ENCODE measurements around the gene CCDC170.

CCDC170 gene

DNA sequence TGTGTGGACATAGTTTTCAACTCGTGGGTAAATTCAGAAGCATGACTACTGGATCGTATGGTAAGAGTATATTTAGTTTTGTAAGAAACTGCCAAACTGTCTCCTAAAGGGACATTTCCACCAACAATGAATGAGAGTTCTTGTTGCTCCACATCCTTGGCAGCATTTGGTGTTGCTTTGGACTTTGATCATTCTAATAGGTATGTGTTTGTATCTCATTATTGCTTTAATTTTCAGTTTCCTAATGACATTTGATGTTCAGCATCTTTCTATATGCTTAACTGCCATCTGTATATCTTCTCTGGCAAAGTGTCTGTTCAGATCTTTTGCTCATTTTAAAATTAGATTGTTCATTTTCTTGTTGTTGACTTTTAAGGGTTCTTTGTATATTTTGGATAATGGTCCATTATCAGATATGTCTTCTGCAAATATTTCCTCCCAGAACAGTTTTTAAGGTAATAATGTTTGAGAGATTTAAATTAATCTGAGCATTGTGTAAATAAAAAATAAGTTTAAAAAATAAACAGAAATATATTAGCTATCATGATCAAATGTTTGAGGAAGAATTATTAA is 138.7 kb downstream of the CCDC170 start:
- DNase-seq, result no peak
- no peaks in the 10 kb centered on the region for H3K79me2 ChIP-seq (ENCODE audit: control insufficient read depth, insufficient read depth, low read length, poor library complexity)
- no peak overlapping the region for H3K4ac ChIP-seq (ENCODE audit: low read depth, low read length)
- no peak overlapping the region for H3K4me2 ChIP-seq (ENCODE audit: low read length)
- H4K8ac ChIP-seq (ENCODE audit: low read depth, low read length), result no peak overlapping the region
- no peak overlapping the region for H3K14ac ChIP-seq (ENCODE audit: low read length)
- no peak overlapping the region for H3K18ac ChIP-seq (ENCODE audit: low read length)
- H3K79me1 ChIP-seq (ENCODE audit: low read length), result no peaks in the 10 kb centered on the region
- no peak overlapping the region for H3K23ac ChIP-seq (ENCODE audit: low read length)
- no peak overlapping the region for H2AFZ ChIP-seq (ENCODE audit: insufficient read depth, low read length, poor library complexity)
- H3K9me3 ChIP-seq (ENCODE audit: insufficient read depth, low read depth, low read length), result no peaks in the 10 kb centered on the region
- no peak overlapping the region for H2BK12ac ChIP-seq (ENCODE audit: low read length)
- H3K27me3 ChIP-seq (ENCODE audit: insufficient read depth, low read length), result no peaks in the 10 kb centered on the region
- H3K9ac ChIP-seq (ENCODE audit: low read length), result no peak overlapping the region
- no peak overlapping the region for H2BK120ac ChIP-seq (ENCODE audit: insufficient read depth, low read length, poor library complexity)
- no peak overlapping the region for H4K91ac ChIP-seq (ENCODE audit: low read depth, low read length)
- no peak overlapping the region for H3K27ac ChIP-seq (ENCODE audit: low read depth, low read length)
- H2AK5ac ChIP-seq (ENCODE audit: low read length), result no peak overlapping the region
- no peak overlapping the region for H2BK5ac ChIP-seq (ENCODE audit: low read depth, low read length, poor library complexity)
- no CpG with 5 or more reads among the region's 2 CpGs for WGBS (ENCODE audit: extremely low coverage, insufficient coverage, insufficient read length)
- H3K36me3 ChIP-seq (ENCODE audit: control insufficient read depth in 1 of 2, insufficient read depth in 2 of 2, low read length in 2 of 2), result no peaks in the 10 kb centered on the region
- no peak overlapping the region for H3K4me3 ChIP-seq (ENCODE audit: low read depth, low read length)
- H4K12ac ChIP-seq (ENCODE audit: low read depth, low read length), result no peak overlapping the region
- H3K4me1 ChIP-seq (ENCODE audit: control insufficient read depth in 1 of 2, insufficient read depth in 2 of 2, low read length in 2 of 2), result no peaks in the 10 kb centered on the region

GRCh38 chr6:151633526-151634335 is 139.9 kb downstream of the CCDC170 start:
- Histone ChIP-seq H3K4me3 (ENCODE audit: low read depth, low read length) (no peak overlapping the region), H3K27me3 (ENCODE audit: insufficient read depth, low read length) (no peaks in the 10 kb centered on the region), H3K79me1 (ENCODE audit: low read length) (no peaks in the 10 kb centered on the region), H3K4ac (ENCODE audit: low read depth, low read length) (no peak overlapping the region), H2BK5ac (ENCODE audit: low read depth, low read length, poor library complexity) (no peak overlapping the region), H3K79me2 (ENCODE audit: control insufficient read depth, insufficient read depth, low read length, poor library complexity) (no peaks in the 10 kb centered on the region), H2BK12ac (ENCODE audit: low read length) (no peak overlapping the region), H3K14ac (ENCODE audit: low read length) (no peak overlapping the region), H4K91ac (ENCODE audit: low read depth, low read length) (no peak overlapping the region), H3K36me3 (ENCODE audit: control insufficient read depth in 1 of 2, insufficient read depth in 2 of 2, low read length in 2 of 2) (no peaks in the 10 kb centered on the region), H3K4me2 (ENCODE audit: low read length) (no peak overlapping the region), H2AK5ac (ENCODE audit: low read length) (no peak overlapping the region), H3K18ac (ENCODE audit: low read length) (no peak overlapping the region), H2AFZ (ENCODE audit: insufficient read depth, low read length, poor library complexity) (no peak overlapping the region), H3K27ac (ENCODE audit: low read depth, low read length) (no peak overlapping the region), H4K8ac (ENCODE audit: low read depth, low read length) (no peak overlapping the region), H4K12ac (ENCODE audit: low read depth, low read length) (no peak overlapping the region), H2BK120ac (ENCODE audit: insufficient read depth, low read length, poor library complexity) (no peak overlapping the region), H3K4me1 (ENCODE audit: control insufficient read depth in 1 of 2, insufficient read depth in 2 of 2, low read length in 2 of 2) (no peaks in the 10 kb centered on the region), H3K9me3 (ENCODE audit: insufficient read depth, low read depth, low read length) (no peaks in the 10 kb centered on the region), H3K23ac (ENCODE audit: low read length) (no peak overlapping the region), H3K9ac (ENCODE audit: low read length) (no peak overlapping the region)
- no peak for DNase-seq
- no CpG with 5 or more reads among the region's 5 CpGs for WGBS (ENCODE audit: extremely low coverage, insufficient coverage, insufficient read length)

- Histone ChIP-seq H3K79me1 (ENCODE audit: low read length) (no peaks in the 10 kb centered on the region), H2AK5ac (ENCODE audit: low read length) (no peak overlapping the region), H3K4ac (ENCODE audit: low read depth, low read length) (no peak overlapping the region), H3K4me1 (ENCODE audit: control insufficient read depth in 1 of 2, insufficient read depth in 2 of 2, low read length in 2 of 2) (no peaks in the 10 kb centered on the region), H3K4me3 (ENCODE audit: low read depth, low read length) (no peak overlapping the region), H3K79me2 (ENCODE audit: control insufficient read depth, insufficient read depth, low read length, poor library complexity) (no peaks in the 10 kb centered on the region), H3K27me3 (ENCODE audit: insufficient read depth, low read length) (no peaks in the 10 kb centered on the region), H3K9ac (ENCODE audit: low read length) (no peak overlapping the region), H4K12ac (ENCODE audit: low read depth, low read length) (no peak overlapping the region), H2BK12ac (ENCODE audit: low read length) (no peak overlapping the region), H2AFZ (ENCODE audit: insufficient read depth, low read length, poor library complexity) (no peak overlapping the region), H3K14ac (ENCODE audit: low read length) (no peak overlapping the region), H3K18ac (ENCODE audit: low read length) (no peak overlapping the region), H3K36me3 (ENCODE audit: control insufficient read depth in 1 of 2, insufficient read depth in 2 of 2, low read length in 2 of 2) (no peaks in the 10 kb centered on the region), H2BK120ac (ENCODE audit: insufficient read depth, low read length, poor library complexity) (no peak overlapping the region), H3K4me2 (ENCODE audit: low read length) (no peak overlapping the region), H4K91ac (ENCODE audit: low read depth, low read length) (no peak overlapping the region), H3K9me3 (ENCODE audit: insufficient read depth, low read depth, low read length) (no peaks in the 10 kb centered on the region), H2BK5ac (ENCODE audit: low read depth, low read length, poor library complexity) (no peak overlapping the region), H3K23ac (ENCODE audit: low read length) (no peak overlapping the region), H3K27ac (ENCODE audit: low read depth, low read length) (no peak overlapping the region), H4K8ac (ENCODE audit: low read depth, low read length) (no peak overlapping the region)
- DNase-seq, result no peak
- no CpG with 5 or more reads among the region's 3 CpGs for WGBS (ENCODE audit: extremely low coverage, insufficient coverage, insufficient read length)
Observed at GRCh38 chr6:151634336-151634720, 140.5 kb downstream of the CCDC170 start.

DNA sequence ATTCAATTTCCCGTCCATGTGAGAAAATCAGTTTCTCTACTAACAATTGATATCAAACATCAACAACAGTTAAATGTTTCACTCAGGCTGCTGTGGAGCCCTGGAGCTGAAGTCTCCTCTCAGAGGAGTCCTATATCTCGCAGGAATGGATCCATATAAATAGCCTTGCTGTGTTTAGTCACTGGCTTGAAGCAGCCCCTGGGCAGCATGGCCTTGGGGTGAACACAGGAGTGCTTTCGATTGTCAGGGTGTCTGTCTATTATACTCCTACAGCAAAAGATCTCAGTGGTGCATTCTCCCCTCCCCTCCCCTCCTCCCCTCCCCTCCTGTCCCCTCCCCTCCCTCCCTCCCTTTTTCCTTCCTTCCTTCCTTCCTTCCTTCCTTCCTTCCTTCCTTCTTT is 141.9 kb downstream of the CCDC170 start:
- no peak overlapping the region for H3K27ac ChIP-seq (ENCODE audit: low read depth, low read length)
- H3K9ac ChIP-seq (ENCODE audit: low read length), result no peak overlapping the region
- H2BK12ac ChIP-seq (ENCODE audit: low read length), result no peak overlapping the region
- H3K79me1 ChIP-seq (ENCODE audit: low read length), result no peaks in the 10 kb centered on the region
- no peak overlapping the region for H3K4me2 ChIP-seq (ENCODE audit: low read length)
- H3K4me3 ChIP-seq (ENCODE audit: low read depth, low read length), result no peak overlapping the region
- H4K8ac ChIP-seq (ENCODE audit: low read depth, low read length), result no peak overlapping the region
- H2BK5ac ChIP-seq (ENCODE audit: low read depth, low read length, poor library complexity), result no peak overlapping the region
- no peaks in the 10 kb centered on the region for H3K4me1 ChIP-seq (ENCODE audit: control insufficient read depth in 1 of 2, insufficient read depth in 2 of 2, low read length in 2 of 2)
- no peaks in the 10 kb centered on the region for H3K79me2 ChIP-seq (ENCODE audit: control insufficient read depth, insufficient read depth, low read length, poor library complexity)
- H2BK120ac ChIP-seq (ENCODE audit: insufficient read depth, low read length, poor library complexity), result no peak overlapping the region
- no peak for DNase-seq
- H3K36me3 ChIP-seq (ENCODE audit: control insufficient read depth in 1 of 2, insufficient read depth in 2 of 2, low read length in 2 of 2), result no peaks in the 10 kb centered on the region
- no peak overlapping the region for H3K18ac ChIP-seq (ENCODE audit: low read length)
- no peak overlapping the region for H3K4ac ChIP-seq (ENCODE audit: low read depth, low read length)
- H2AFZ ChIP-seq (ENCODE audit: insufficient read depth, low read length, poor library complexity), result no peak overlapping the region
- no peaks in the 10 kb centered on the region for H3K9me3 ChIP-seq (ENCODE audit: insufficient read depth, low read depth, low read length)
- WGBS (ENCODE audit: extremely low coverage, insufficient coverage, insufficient read length), result no CpG with 5 or more reads among the region's 3 CpGs
- H3K27me3 ChIP-seq (ENCODE audit: insufficient read depth, low read length), result no peaks in the 10 kb centered on the region
- H4K12ac ChIP-seq (ENCODE audit: low read depth, low read length), result no peak overlapping the region
- no peak overlapping the region for H3K14ac ChIP-seq (ENCODE audit: low read length)
- H4K91ac ChIP-seq (ENCODE audit: low read depth, low read length), result no peak overlapping the region
- no peak overlapping the region for H2AK5ac ChIP-seq (ENCODE audit: low read length)
- no peak overlapping the region for H3K23ac ChIP-seq (ENCODE audit: low read length)
